Hippocampal formation (tissue), 2 donors: ENCODE measurements around the gene HTR2A.
"Not testable (repeated sequence)": the region's sequence is repeated elsewhere in the genome, so short reads cannot be mapped to it uniquely, and the experiment has no call there.

ENCODE experiments used
- DNase-seq, 2 donors: peaks; one replicate each; lab custom pipeline; 2025; lab: John Stamatoyannopoulos, UW

The HTR2A gene

GRCh38 chr13:46810440-46810839 lies 86.4 kb downstream of the HTR2A start:
- DNase-seq = no peak

- DNase-seq = not testable (repeated sequence)
These were observed 91.9 kb downstream of the HTR2A start for GRCh38 chr13:46804921-46805320.

GRCh38 chr13:46804391-46804815 lies 92.5 kb downstream of the HTR2A start:
- DNase-seq = no peak

- no peak for DNase-seq
These were observed 93.3 kb downstream of the HTR2A start for GRCh38 chr13:46803586-46803985.

GRCh38 chr13:46801858-46802257 lies 95.0 kb downstream of the HTR2A start:
- no peak for DNase-seq

- no peak for DNase-seq
These were observed 97.7 kb downstream of the HTR2A start for GRCh38 chr13:46799139-46799538.

- DNase-seq = no peak
These were observed 99.2 kb downstream of the HTR2A start for GRCh38 chr13:46797501-46798237.

- peak; percentile 83 to 89 for DNase-seq
These were observed 100.1 kb downstream of the HTR2A start, which contains the start of gene ESD for GRCh38 chr13:46796515-46797474. TSS of gene ESD (minus strand) at chr13:46797161. CDS start at chr13:46791413, 5,748 bp downstream.

- DNase-seq = no peak
These were observed 100.7 kb downstream of the HTR2A start for GRCh38 chr13:46796129-46796514.

GRCh38 chr13:46795321-46795720 lies 101.5 kb downstream of the HTR2A start:
- DNase-seq = no peak

GRCh38 chr13:46783504-46783903 lies 113.3 kb downstream of the HTR2A start:
- no peak for DNase-seq

GRCh38 chr13:46782691-46783090 lies 114.2 kb downstream of the HTR2A start:
- DNase-seq = no peak

GRCh38 chr13:46782066-46782465 lies 114.8 kb downstream of the HTR2A start:
- DNase-seq = no peak
